ENCODE results near the gene APC.

Gene APC

GRCh38 chr5:112876362-112876761 is 138.7 kb downstream of the APC start:
- TF ChIP-seq REST (IDR thresholded peaks at IDR 0.05; ENCODE audit: insufficient replicate concordance, low read depth): no peak
- TF ChIP-seq SPI1 (IDR thresholded peaks at IDR 0.05; ENCODE audit: borderline replicate concordance, low read depth): no peak
- TF ChIP-seq CTCF (IDR thresholded peaks at IDR 0.05; ENCODE audit: insufficient read depth, low read length): no peak
- TF ChIP-seq GABPA (IDR thresholded peaks at IDR 0.05; ENCODE audit: low read depth): no peak
- TF ChIP-seq POLR2AphosphoS5 (IDR thresholded peaks at IDR 0.05; ENCODE audit: low read depth): no peak
- no peak overlapping the region for H3K27ac ChIP-seq (replicated peaks)
- no peak for DNase-seq (ENCODE audit: low read depth in 1 of 2, low spot score in 1 of 2)

GRCh38 chr5:112878101-112878500 is 140.4 kb downstream of the APC start:
- no peak for TF ChIP-seq CTCF (IDR thresholded peaks at IDR 0.05; ENCODE audit: insufficient read depth, low read length)
- no peak for TF ChIP-seq GABPA (IDR thresholded peaks at IDR 0.05; ENCODE audit: low read depth)
- TF ChIP-seq SPI1 (IDR thresholded peaks at IDR 0.05; ENCODE audit: borderline replicate concordance, low read depth): no peak
- no peak for TF ChIP-seq POLR2AphosphoS5 (IDR thresholded peaks at IDR 0.05; ENCODE audit: low read depth)
- TF ChIP-seq REST (IDR thresholded peaks at IDR 0.05; ENCODE audit: insufficient replicate concordance, low read depth): no peak
- Histone ChIP-seq H3K27ac (replicated peaks) (no peak overlapping the region), H3K27me3 (ENCODE audit: insufficient read depth, poor library complexity, severe bottlenecking) (no peaks in the 10 kb centered on the region), H3K4me3 (replicated peaks; ENCODE audit: insufficient read depth, low read length) (no peak overlapping the region)
- DNase-seq (ENCODE audit: low read depth in 1 of 2, low spot score in 1 of 2): no peak

More at GRCh38 chr5:112876362-112876761, 138.7 kb downstream of the APC start:
- H3K4me3 ChIP-seq (replicated peaks; ENCODE audit: insufficient read depth, low read length): no peak overlapping the region
- no peaks in the 10 kb centered on the region for H3K27me3 ChIP-seq (ENCODE audit: insufficient read depth, poor library complexity, severe bottlenecking)

- no peak overlapping the region for H3K27ac ChIP-seq (replicated peaks)
- no peak for TF ChIP-seq SPI1 (IDR thresholded peaks at IDR 0.05; ENCODE audit: borderline replicate concordance, low read depth)
- TF ChIP-seq POLR2AphosphoS5 (IDR thresholded peaks at IDR 0.05; ENCODE audit: low read depth): no peak
- no peak for TF ChIP-seq GABPA (IDR thresholded peaks at IDR 0.05; ENCODE audit: low read depth)
- TF ChIP-seq REST (IDR thresholded peaks at IDR 0.05; ENCODE audit: insufficient replicate concordance, low read depth): no peak
- TF ChIP-seq CTCF (IDR thresholded peaks at IDR 0.05; ENCODE audit: insufficient read depth, low read length): no peak
- H3K27me3 ChIP-seq (ENCODE audit: insufficient read depth, poor library complexity, severe bottlenecking): no peaks in the 10 kb centered on the region
- DNase-seq (ENCODE audit: low read depth in 1 of 2, low spot score in 1 of 2): no peak
- no peak overlapping the region for H3K4me3 ChIP-seq (replicated peaks; ENCODE audit: insufficient read depth, low read length)
Measured at GRCh38 chr5:112878760-112879159, 141.1 kb downstream of the APC start.

Measured in HL-60 (cell line).